Prostate gland (tissue), 2 donors: ENCODE measurements around the gene IKZF2. TPM values are rescaled to one million over a fixed set of nuclear protein-coding genes. Genes with fewer than 3 reads are reported as not detected.

Source experiments
- DNase-seq: peaks from one replicate; pipeline ENCODE4 v3.0.0-alpha.2; 2019; ENCODE audit warnings: low spot score
- H3K27ac ChIP-seq, 2 donors: fragments of 200-600 bp; sonication (generic); 2 replicates each; pipeline ENCODE4 v1.5.1; 2017 to 2019
- H3K27me3 ChIP-seq: fragments of 200-600 bp; sonication (generic); replicated peaks from 2 replicates; pipeline ENCODE4 v1.5.1; 2019; ENCODE audit not compliant: insufficient read depth
- H3K36me3 ChIP-seq, 2 donors: fragments of 200-600 bp; sonication (generic); 1 replicate in 1 of 2; 2 replicates in 1 of 2; pipeline versions ENCODE4 v1.5.1 to v1.8.1; 2017 to 2019
- H3K4me1 ChIP-seq: fragments of 200-600 bp; sonication (generic); replicated peaks from 2 replicates; pipeline ENCODE4 v1.5.1; 2019
- H3K4me3 ChIP-seq, 2 donors: fragments of 200-600 bp; sonication (generic); 2 replicates each; pipeline ENCODE4 v1.5.1; 2017 to 2019
- H3K9me3 ChIP-seq: fragments of 200-600 bp; sonication (generic); 2 replicates; pipeline ENCODE4 v1.5.1; 2017
- POLR2A ChIP-seq: fragments of 450-650 bp; IDR thresholded peaks from one replicate; pipeline ENCODE4 v1.6.1; 2016; ENCODE audit warnings: antibody characterized with exemption, mild to moderate bottlenecking
- POLR2AphosphoS5 ChIP-seq: sonication (generic); formaldehyde crosslinking; IDR thresholded peaks from one replicate; pipeline ENCODE4 v1.6.1; 2017; ENCODE audit warnings: antibody characterized with exemption
- WGBS: methylation state at CpG from one replicate; pipeline ENCODE4 v1.1.5; 2018; 5-methylcytosine and 5-hydroxymethylcytosine counted together
- intact Hi-C: fragments of 100-400 bp; cut with DNase I; formaldehyde crosslinking; loops from one replicate; pipeline ENCODE4 v1.14.2; 2022
- total RNA-seq, 2 donors: library from RNA; depleted of rRNA; stranded (reverse); fragments of >200 nt; gene quantifications; one replicate each; pipeline ENCODE4 v1.1.0, GENCODE V29; 2016
- TF ChIP-seq, protein P1 (sequence below), 4 experiments: fragments of 200-600 bp in 2 of 4; fragments of 450-650 bp in 2 of 4; sonication (generic) in 2 of 4; IDR thresholded peaks; 1 replicate in 3 of 4; 2 replicates in 1 of 4; pipeline ENCODE4 v1.5.1; 2016 to 2019; ENCODE audit warnings: antibody characterized with exemption in 4 of 4, mild to moderate bottlenecking in 2 of 4, moderate library complexity in 2 of 4

The IKZF2 gene
- total RNA-seq, 2 donors from 2014 or later = 24.4 to 27.8 TPM

DNA sequence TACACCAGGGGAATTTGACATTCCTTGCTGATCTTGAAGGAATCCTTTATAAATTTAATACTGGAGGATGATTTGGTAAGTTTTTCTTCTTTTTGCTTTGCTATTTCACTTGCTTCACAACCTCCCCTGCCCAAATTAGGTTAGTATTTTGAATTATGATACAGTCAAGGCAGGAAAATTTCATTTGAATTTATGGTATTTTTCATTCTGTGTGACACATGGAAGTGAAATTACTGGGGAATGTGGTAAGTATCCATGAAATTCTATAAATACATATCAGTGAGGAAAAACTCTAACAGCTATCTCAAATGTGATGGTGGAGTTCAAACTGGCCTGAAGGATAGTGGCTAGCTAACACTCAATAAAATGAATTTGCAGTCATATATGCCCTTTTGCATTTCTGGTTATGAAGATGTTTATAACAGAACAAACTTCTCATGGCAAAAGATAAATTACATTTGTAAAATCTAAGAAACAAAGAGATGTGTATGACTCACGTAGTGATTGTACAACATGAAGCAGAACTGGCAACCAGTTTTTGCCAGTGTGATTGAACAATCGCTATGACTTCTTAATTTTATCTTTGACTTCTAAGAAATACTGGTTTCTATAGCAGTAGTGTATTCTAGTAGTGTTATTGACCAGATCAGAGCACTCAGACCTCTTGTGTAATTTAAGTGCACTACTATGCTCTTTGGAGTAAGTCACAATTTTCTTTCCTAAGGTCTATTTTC lies 152.6 kb downstream of the IKZF2 start:
- TF ChIP-seq, protein P1, sequence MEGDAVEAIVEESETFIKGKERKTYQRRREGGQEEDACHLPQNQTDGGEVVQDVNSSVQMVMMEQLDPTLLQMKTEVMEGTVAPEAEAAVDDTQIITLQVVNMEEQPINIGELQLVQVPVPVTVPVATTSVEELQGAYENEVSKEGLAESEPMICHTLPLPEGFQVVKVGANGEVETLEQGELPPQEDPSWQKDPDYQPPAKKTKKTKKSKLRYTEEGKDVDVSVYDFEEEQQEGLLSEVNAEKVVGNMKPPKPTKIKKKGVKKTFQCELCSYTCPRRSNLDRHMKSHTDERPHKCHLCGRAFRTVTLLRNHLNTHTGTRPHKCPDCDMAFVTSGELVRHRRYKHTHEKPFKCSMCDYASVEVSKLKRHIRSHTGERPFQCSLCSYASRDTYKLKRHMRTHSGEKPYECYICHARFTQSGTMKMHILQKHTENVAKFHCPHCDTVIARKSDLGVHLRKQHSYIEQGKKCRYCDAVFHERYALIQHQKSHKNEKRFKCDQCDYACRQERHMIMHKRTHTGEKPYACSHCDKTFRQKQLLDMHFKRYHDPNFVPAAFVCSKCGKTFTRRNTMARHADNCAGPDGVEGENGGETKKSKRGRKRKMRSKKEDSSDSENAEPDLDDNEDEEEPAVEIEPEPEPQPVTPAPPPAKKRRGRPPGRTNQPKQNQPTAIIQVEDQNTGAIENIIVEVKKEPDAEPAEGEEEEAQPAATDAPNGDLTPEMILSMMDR (IDR thresholded peaks at IDR 0.05) = no peak
- TF ChIP-seq POLR2AphosphoS5 = no peak
- 97% methylated on average over 2 of the region's 2 CpGs for WGBS
- H3K4me1 ChIP-seq = no peaks in the 10 kb centered on the region
- no peak overlapping the region for H3K27ac ChIP-seq
- no peaks in the 10 kb centered on the region for H3K27me3 ChIP-seq
- no peak overlapping the region for H3K4me3 ChIP-seq
- no peaks in the 10 kb centered on the region for H3K36me3 ChIP-seq
- no peaks in the 10 kb centered on the region for H3K9me3 ChIP-seq
- intact Hi-C loops = no loop called here
- no peak for DNase-seq

DNA sequence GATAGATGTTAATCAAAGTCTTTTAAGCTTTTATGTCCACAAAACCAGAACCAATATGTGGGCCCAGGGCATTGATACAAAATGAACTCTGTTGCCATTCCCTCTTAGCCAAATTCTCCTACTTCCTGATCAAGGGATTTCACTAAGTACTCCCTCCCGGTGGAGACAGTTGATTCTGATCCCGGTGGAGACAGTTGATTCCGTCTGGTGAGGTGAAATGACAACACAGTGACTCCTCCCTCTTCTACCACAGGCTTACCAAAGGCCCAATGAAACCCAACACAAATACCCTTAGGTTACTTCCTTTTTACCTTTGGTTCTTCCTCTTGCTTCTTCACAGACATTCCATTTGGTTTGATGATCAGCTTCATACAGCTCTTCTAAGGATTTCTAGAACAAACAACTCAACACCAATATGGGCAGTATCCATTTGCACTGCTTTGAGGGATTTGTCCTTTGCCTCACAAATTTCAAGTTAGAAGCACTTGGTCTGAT lies 153.8 kb downstream of the IKZF2 start:
- TF ChIP-seq POLR2A = no peak
- TF ChIP-seq, protein P1 (IDR thresholded peaks at IDR 0.05) = no peak
- TF ChIP-seq POLR2AphosphoS5 = no peak
- WGBS = 75% methylated on average over 3 of the region's 3 CpGs

DNA sequence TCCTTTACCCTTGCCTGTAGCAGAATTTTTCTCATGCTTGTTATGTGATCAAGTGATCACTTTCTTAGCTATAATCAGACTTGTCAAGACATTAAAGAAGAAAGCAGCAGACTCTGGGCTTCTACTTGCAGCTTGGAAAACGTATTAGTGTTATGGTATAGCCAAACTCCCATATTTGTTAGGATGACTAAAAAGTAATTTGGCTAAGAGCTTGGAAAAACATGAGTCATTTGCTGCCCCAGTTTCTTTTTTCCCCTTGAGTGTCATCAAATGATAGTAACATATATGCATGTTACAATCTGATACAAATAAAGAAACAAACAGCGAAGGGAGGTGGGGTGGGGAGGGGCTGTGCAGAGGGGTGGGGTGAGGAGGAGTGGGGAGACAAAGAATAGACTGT lies 155.5 kb downstream of the IKZF2 start:
- WGBS = 85% methylated on average over 2 of the region's 2 CpGs
- H3K27me3 ChIP-seq = no peaks in the 10 kb centered on the region
- H3K4me3 ChIP-seq = no peak overlapping the region
- H3K4me1 ChIP-seq = no peaks in the 10 kb centered on the region
- no peak for DNase-seq
- TF ChIP-seq, protein P1 (IDR thresholded peaks at IDR 0.05) = no peak
- TF ChIP-seq POLR2A (no peak), POLR2AphosphoS5 (no peak)
- H3K36me3 ChIP-seq = no peaks in the 10 kb centered on the region
- intact Hi-C loops = no loop called here
- no peak overlapping the region for H3K27ac ChIP-seq
- no peaks in the 10 kb centered on the region for H3K9me3 ChIP-seq

More for the DNA sequence above, 153.8 kb downstream of the IKZF2 start:
- H3K27ac ChIP-seq = no peak overlapping the region
- no peaks in the 10 kb centered on the region for H3K36me3 ChIP-seq
- DNase-seq = no peak
- intact Hi-C loops = no loop called here
- no peaks in the 10 kb centered on the region for H3K27me3 ChIP-seq
- no peak overlapping the region for H3K4me3 ChIP-seq
- no peaks in the 10 kb centered on the region for H3K4me1 ChIP-seq
- no peaks in the 10 kb centered on the region for H3K9me3 ChIP-seq

DNA sequence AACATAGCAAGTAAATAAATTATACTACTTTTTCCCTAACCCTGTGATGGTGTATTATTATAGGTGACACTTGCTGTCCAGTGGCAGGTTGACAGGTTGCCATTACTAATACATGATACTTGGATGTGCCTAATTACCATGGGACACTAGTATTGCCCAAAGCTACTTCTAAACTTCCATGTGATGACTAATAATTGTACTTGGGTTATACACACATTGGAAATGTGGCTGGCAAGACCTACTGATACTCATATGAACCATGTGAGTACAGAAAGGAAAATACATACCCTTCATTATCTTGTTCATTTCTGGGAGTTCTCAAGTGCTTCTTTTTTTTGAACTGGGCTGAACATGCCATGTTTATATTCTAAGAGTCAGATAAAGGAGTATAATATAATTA lies 156.4 kb downstream of the IKZF2 start:
- no peak for TF ChIP-seq POLR2A
- no peak for TF ChIP-seq POLR2AphosphoS5
- TF ChIP-seq, protein P1 (IDR thresholded peaks at IDR 0.05) = no peak
- H3K27ac ChIP-seq = no peak overlapping the region
- H3K9me3 ChIP-seq = no peaks in the 10 kb centered on the region
- intact Hi-C loops = no loop called here
- H3K36me3 ChIP-seq = no peaks in the 10 kb centered on the region
- no peaks in the 10 kb centered on the region for H3K27me3 ChIP-seq
- H3K4me1 ChIP-seq = no peaks in the 10 kb centered on the region
- DNase-seq = no peak
- H3K4me3 ChIP-seq = no peak overlapping the region

DNA sequence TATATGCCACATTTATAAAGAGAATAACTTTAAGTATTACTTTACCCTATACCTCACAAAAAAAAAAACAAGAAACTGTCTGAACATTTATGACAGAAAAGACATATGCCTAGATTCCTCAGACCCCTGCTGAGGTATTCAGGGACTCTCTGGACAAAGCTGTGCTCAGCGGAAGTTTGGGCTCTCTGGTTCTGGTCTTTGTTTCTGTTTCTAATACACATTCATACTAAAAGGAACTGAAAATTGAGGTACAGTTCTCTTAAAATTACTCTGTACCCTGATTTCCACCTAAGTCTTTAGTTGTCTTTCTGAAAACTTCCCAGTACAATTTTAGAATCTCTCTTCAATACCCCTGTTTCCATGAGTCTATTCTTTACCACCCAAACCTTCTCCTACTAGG lies 160.3 kb downstream of the IKZF2 start:
- TF ChIP-seq, protein P1 (IDR thresholded peaks at IDR 0.05) = no peak
- TF ChIP-seq POLR2A (no peak), POLR2AphosphoS5 (no peak)
- no peaks in the 10 kb centered on the region for H3K36me3 ChIP-seq
- H3K27me3 ChIP-seq = no peaks in the 10 kb centered on the region
- no peak overlapping the region for H3K27ac ChIP-seq
- no peaks in the 10 kb centered on the region for H3K9me3 ChIP-seq
- no peak for DNase-seq
- 97% methylated on average over 1 of the region's 1 CpG for WGBS
- no peak overlapping the region for H3K4me3 ChIP-seq
- H3K4me1 ChIP-seq = no peaks in the 10 kb centered on the region
- intact Hi-C loops = no loop called here
